HG02970 (cell line): ENCODE results near the gene CYP3A7.
"Not testable (repeated sequence)": the region's sequence is repeated elsewhere in the genome, so short reads cannot be mapped to it uniquely, and the experiment has no call there.

Experiments
- ATAC-seq: cut with Tn5 transposase; IDR thresholded peaks from one replicate; pipeline ENCODE4 v1.9.1; 2021; ENCODE audit warnings: mild to moderate bottlenecking, moderate library complexity, moderate number of reproducible peaks; ENCODE audit not compliant: unreplicated experiment, low FRiP score

The CYP3A7 gene

GRCh38 chr7:99709838-99710578 lies 25.0 kb downstream of the CYP3A7 start:
- ATAC-seq: no peak

GRCh38 chr7:99709260-99709659 lies 25.7 kb downstream of the CYP3A7 start:
- ATAC-seq: no peak

- ATAC-seq: no peak
Observed at GRCh38 chr7:99707096-99707495, 27.9 kb downstream of the CYP3A7 start.

- ATAC-seq: no peak
Observed at GRCh38 chr7:99699946-99700345, 35.0 kb downstream of the CYP3A7 start.

- ATAC-seq: not testable (repeated sequence)
Observed at GRCh38 chr7:99698867-99699730, 35.9 kb downstream of the CYP3A7 start.

GRCh38 chr7:99694912-99695304 lies 40.1 kb downstream of the CYP3A7 start:
- no peak for ATAC-seq

- no peak for ATAC-seq
Observed at GRCh38 chr7:99694201-99694911, 40.6 kb downstream of the CYP3A7 start.

GRCh38 chr7:99693427-99694200 lies 41.4 kb downstream of the CYP3A7 start:
- ATAC-seq: no peak

GRCh38 chr7:99693100-99693426 lies 41.9 kb downstream of the CYP3A7 start:
- ATAC-seq: no peak

- ATAC-seq: not testable (repeated sequence)
Observed at GRCh38 chr7:99692563-99692962, 42.4 kb downstream of the CYP3A7 start.

- ATAC-seq: not testable (repeated sequence)
Observed at GRCh38 chr7:99691658-99692057, 43.3 kb downstream of the CYP3A7 start.

GRCh38 chr7:99690918-99691317 lies 44.1 kb downstream of the CYP3A7 start:
- ATAC-seq: not testable (repeated sequence)

- ATAC-seq: not testable (repeated sequence)
Observed at GRCh38 chr7:99685871-99686608, 49.0 kb downstream of the CYP3A7 start.

GRCh38 chr7:99685129-99685758 lies 49.8 kb downstream of the CYP3A7 start:
- no peak for ATAC-seq

GRCh38 chr7:99679400-99680191 lies 55.4 kb downstream of the CYP3A7 start, which contains the start of gene CYP3A5:
Gene CYP3A5 (minus strand): TSS chr7:99679996. CDS start chr7:99679896, 100 bp downstream.
- ATAC-seq: no peak

- no peak for ATAC-seq
Observed at GRCh38 chr7:99679032-99679399, 56.0 kb downstream of the CYP3A7 start.

- no peak for ATAC-seq
Observed at GRCh38 chr7:99677648-99678045, 57.3 kb downstream of the CYP3A7 start.

GRCh38 chr7:99677013-99677647 lies 57.9 kb downstream of the CYP3A7 start:
- no peak for ATAC-seq
